Measurements from ENCODE around the gene KRTAP2-1. TPM values are rescaled to one million over a fixed set of nuclear protein-coding genes. Genes with fewer than 3 reads are reported as not detected.

The KRTAP2-1 gene
- total and polyA plus RNA-seq, 2 of the 8 experiments (the other 6 are each of a cell fraction or from before 2014, with no cell fraction given), result not detected

DNA sequence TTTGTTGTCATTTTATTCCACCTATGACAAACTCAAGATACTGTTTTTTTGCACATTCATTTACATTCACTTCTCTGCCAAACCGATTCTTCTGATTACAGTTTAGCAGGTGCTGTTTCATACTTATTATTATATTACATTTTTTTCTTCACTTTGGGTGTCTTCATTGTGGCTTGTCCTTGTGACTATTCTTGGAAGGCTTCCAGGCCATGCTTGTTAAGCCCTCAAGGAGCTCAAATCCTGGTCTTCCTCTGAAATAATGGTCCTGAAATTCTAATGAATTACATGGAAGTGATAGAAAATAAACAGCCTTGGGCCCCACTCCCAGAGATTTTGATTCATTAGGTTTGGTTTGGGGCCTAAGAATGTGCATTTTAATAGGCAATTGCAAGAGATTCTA is 17.2 kb upstream of the KRTAP2-1 start:
- POLR2A ChIA-PET (ENCODE audit: partially characterized antibody), result no interaction called here
- no peaks in the 10 kb centered on the region for H4K20me1 ChIP-seq (replicated peaks in 1 of 2; ENCODE audit: control insufficient read depth in 1 of 2, insufficient read depth in 2 of 2, low read length in 2 of 2)
- H3K36me3 ChIP-seq (ENCODE audit: control insufficient read depth in 2 of 4, insufficient read depth in 4 of 4, low read length in 3 of 4), result no peaks in the 10 kb centered on the region
- no peak overlapping the region for H4K91ac ChIP-seq (replicated peaks; ENCODE audit: insufficient read length, low read length)
- H3K23ac ChIP-seq (ENCODE audit: insufficient read length), result no peak overlapping the region
- 96% methylated on average over 1 of the region's 1 CpG; no CpG with 5 or more reads in 1 of the 2 experiments for WGBS, 2 experiments (ENCODE audit: extremely low coverage in 1 of 2, insufficient coverage in 1 of 2, insufficient read length in 1 of 2, insufficient replicate concordance in 2 of 2, low coverage in 1 of 2, low lambda C conversion rate in 2 of 2, missing lambda C conversion rate in 1 of 2)
- no peak overlapping the region for H3K18ac ChIP-seq (ENCODE audit: extremely low read depth, low read length)
- no peak overlapping the region for H2AFZ ChIP-seq (ENCODE audit: low read length)
- H2AK5ac ChIP-seq (ENCODE audit: low read depth, low read length), result no peak overlapping the region
- no peaks in the 10 kb centered on the region for H3K4me1 ChIP-seq (replicated peaks in 1 of 4; ENCODE audit: control insufficient read depth in 3 of 4, insufficient read depth in 4 of 4, low read length in 3 of 4)
- no peak overlapping the region for H2BK15ac ChIP-seq (ENCODE audit: low read length)
- FAIRE-seq, result no peak
- no peak overlapping the region for H3K4me3 ChIP-seq (ENCODE audit: extremely low read depth in 1 of 4, insufficient read depth in 2 of 4, low read depth in 3 of 4, low read length in 4 of 4)
- no peaks in the 10 kb centered on the region for H3K23me2 ChIP-seq (ENCODE audit: low read depth, low read length)
- DNase-seq (ENCODE audit: low read depth in 1 of 2, low spot score in 2 of 2), result no peak
- H3K56ac ChIP-seq (replicated peaks; ENCODE audit: insufficient read length, low read depth, low read length), result no peak overlapping the region
- no peak overlapping the region for H4K5ac ChIP-seq (ENCODE audit: insufficient read length, low read depth, low read length)
- no peak overlapping the region for H2BK120ac ChIP-seq (replicated peaks; ENCODE audit: low read depth, low read length)
- H3K27me3 ChIP-seq (replicated peaks in 1 of 4; ENCODE audit: control insufficient read depth in 3 of 4, extremely low read depth in 1 of 4, insufficient read depth in 3 of 4, low read length in 3 of 4), result no peaks in the 10 kb centered on the region
- no peak overlapping the region for H4K8ac ChIP-seq (ENCODE audit: extremely low read depth, insufficient read depth, low read length)
- H3K4me2 ChIP-seq (ENCODE audit: insufficient read depth in 1 of 2, low read depth in 2 of 2, low read length in 2 of 2), result no peak overlapping the region
- H3K9ac ChIP-seq (replicated peaks in 1 of 4; ENCODE audit: extremely low read depth in 1 of 4, low read depth in 3 of 4, low read length in 3 of 4), result no peak overlapping the region
- H3K9me3 ChIP-seq (ENCODE audit: insufficient read depth in 2 of 2, low read depth in 1 of 2, low read length in 1 of 2), result no peaks in the 10 kb centered on the region
- TF ChIP-seq TAF1 (IDR thresholded peaks at IDR 0.05; ENCODE audit: low read depth, low read length) (no peak), TEAD4 (IDR thresholded peaks at IDR 0.05; ENCODE audit: low read depth, low read length) (no peak), ASH2L (IDR thresholded peaks at IDR 0.05; ENCODE audit: low read length) (no peak)
- H3K79me1 ChIP-seq (ENCODE audit: low read depth, low read length), result no peaks in the 10 kb centered on the region
- no peak overlapping the region for H3K14ac ChIP-seq (ENCODE audit: insufficient read length)
- no peak overlapping the region for H2BK12ac ChIP-seq (ENCODE audit: low read depth, low read length)
- H3K79me2 ChIP-seq (ENCODE audit: control insufficient read depth in 1 of 2, insufficient read depth in 2 of 2, low read length in 2 of 2), result no peaks in the 10 kb centered on the region
- H2BK5ac ChIP-seq (ENCODE audit: low read depth, low read length), result no peak overlapping the region
- H3K4ac ChIP-seq (replicated peaks; ENCODE audit: insufficient read length, low read depth, low read length), result no peak overlapping the region
- H3K27ac ChIP-seq (ENCODE audit: low read depth, low read length), result no peak overlapping the region
- H2BK20ac ChIP-seq (ENCODE audit: low read length), result no peak overlapping the region
- CTCF ChIA-PET (ENCODE audit: partially characterized antibody), result interaction anchor here (1.4 kb wide), 1 partner anchor 584 kb away, joined by 3 read pairs; no protein-coding TSS in a partner anchor

All from H1 (cell line).